ENCODE data around the gene STAB2.

Gene STAB2

GRCh38 chr12:103680591-103681141, 93.6 kb downstream of the STAB2 start:
- no peak overlapping the region for H3K4me3 ChIP-seq (ENCODE audit: low read length)
- TF ChIP-seq ZNF274 (IDR thresholded peaks at IDR 0.05; ENCODE audit: low read depth, low read length), result no peak

GRCh38 chr12:103686026-103686425, 99.0 kb downstream of the STAB2 start:
- no peak overlapping the region for H3K4me3 ChIP-seq (ENCODE audit: low read length)
- no peak for TF ChIP-seq ZNF274 (IDR thresholded peaks at IDR 0.05; ENCODE audit: low read depth, low read length)

GRCh38 chr12:103687253-103687652, 100.2 kb downstream of the STAB2 start:
- no peak for TF ChIP-seq ZNF274 (IDR thresholded peaks at IDR 0.05; ENCODE audit: low read depth, low read length)

GRCh38 chr12:103688376-103689063, 101.4 kb downstream of the STAB2 start:
- TF ChIP-seq ZNF274 (IDR thresholded peaks at IDR 0.05; ENCODE audit: low read depth, low read length), result no peak
- H3K4me3 ChIP-seq (ENCODE audit: low read length), result no peak overlapping the region

More at GRCh38 chr12:103687253-103687652, 100.2 kb downstream of the STAB2 start:
- no peak overlapping the region for H3K4me3 ChIP-seq (ENCODE audit: low read length)

- TF ChIP-seq ZNF274 (IDR thresholded peaks at IDR 0.05; ENCODE audit: low read depth, low read length), result no peak
- H3K4me3 ChIP-seq (ENCODE audit: low read length), result no peak overlapping the region
Observed at GRCh38 chr12:103690426-103690825, 103.4 kb downstream of the STAB2 start.

GRCh38 chr12:103691063-103691462, 104.0 kb downstream of the STAB2 start:
- no peak for TF ChIP-seq ZNF274 (IDR thresholded peaks at IDR 0.05; ENCODE audit: low read depth, low read length)
- no peak overlapping the region for H3K4me3 ChIP-seq (ENCODE audit: low read length)

- TF ChIP-seq ZNF274 (IDR thresholded peaks at IDR 0.05; ENCODE audit: low read depth, low read length), result no peak
- H3K4me3 ChIP-seq (ENCODE audit: low read length), result no peak overlapping the region
Observed at GRCh38 chr12:103696101-103696500, 109.0 kb downstream of the STAB2 start.

GRCh38 chr12:103697971-103698751, 111.1 kb downstream of the STAB2 start:
- no peak for TF ChIP-seq ZNF274 (IDR thresholded peaks at IDR 0.05; ENCODE audit: low read depth, low read length)
- H3K4me3 ChIP-seq (ENCODE audit: low read length), result no peak overlapping the region

- no peak for TF ChIP-seq ZNF274 (IDR thresholded peaks at IDR 0.05; ENCODE audit: low read depth, low read length)
- no peak overlapping the region for H3K4me3 ChIP-seq (ENCODE audit: low read length)
Observed at GRCh38 chr12:103698752-103699560, 111.9 kb downstream of the STAB2 start.

- TF ChIP-seq ZNF274 (IDR thresholded peaks at IDR 0.05; ENCODE audit: low read depth, low read length), result no peak
Observed at GRCh38 chr12:103705098-103705497, 118.0 kb downstream of the STAB2 start.

GRCh38 chr12:103705927-103706326, 118.9 kb downstream of the STAB2 start:
- TF ChIP-seq ZNF274 (IDR thresholded peaks at IDR 0.05; ENCODE audit: low read depth, low read length), result no peak
- no peak overlapping the region for H3K4me3 ChIP-seq (ENCODE audit: low read length)

More at GRCh38 chr12:103705098-103705497, 118.0 kb downstream of the STAB2 start:
- no peak overlapping the region for H3K4me3 ChIP-seq (ENCODE audit: low read length)

- no peak overlapping the region for H3K4me3 ChIP-seq (ENCODE audit: low read length)
- TF ChIP-seq ZNF274 (IDR thresholded peaks at IDR 0.05; ENCODE audit: low read depth, low read length), result no peak
Observed at GRCh38 chr12:103707446-103707845, 120.4 kb downstream of the STAB2 start.

- H3K4me3 ChIP-seq (ENCODE audit: low read length), result no peak overlapping the region
Observed at GRCh38 chr12:103710544-103710943, 123.5 kb downstream of the STAB2 start.

GRCh38 chr12:103712216-103712615, 125.1 kb downstream of the STAB2 start:
- TF ChIP-seq ZNF274 (IDR thresholded peaks at IDR 0.05; ENCODE audit: low read depth, low read length), result no peak
- no peak overlapping the region for H3K4me3 ChIP-seq (ENCODE audit: low read length)

More at GRCh38 chr12:103710544-103710943, 123.5 kb downstream of the STAB2 start:
- TF ChIP-seq ZNF274 (IDR thresholded peaks at IDR 0.05; ENCODE audit: low read depth, low read length), result no peak

Measured in GM08714 (cell line).